A549 (cell line): ENCODE results near the gene ZHX3. TPM values are rescaled to one million over a fixed set of nuclear protein-coding genes. Genes with fewer than 3 reads are reported as not detected.

Experiments
- ATAC-seq, 2 experiments: fragments of 200-7000 bp in 1 of 2; fragments of >200 bp in 1 of 2; cut with Nextera tagmentation in 1 of 2; cut with Tn5 transposase in 1 of 2; 3 replicates each; pipeline versions ENCODE4 v1.8.0 to v1.9.1; 2018 to 2020; ENCODE audit warnings: mild to moderate bottlenecking in 1 of 2, moderate library complexity in 1 of 2
- CTCF ChIA-PET: fragments of 300-600 bp; sonication (Branson Sonifier 250); formaldehyde crosslinking; extraction: SDS; loops from one replicate; lab custom pipeline; 2021; ENCODE audit warnings: antibody characterized with exemption, inconsistent platforms; lab: Yijun Ruan, JAX
- POLR2A ChIA-PET: fragments of 350-600 bp; formaldehyde crosslinking; extraction: SDS; loops from one replicate; lab custom pipeline; 2021; ENCODE audit warnings: antibody characterized with exemption, inconsistent platforms; lab: Yijun Ruan, JAX
- DNase-seq, 2 experiments: peaks; one replicate each; pipeline versions ENCODE4 v3.0.0 to v3.0.0-alpha.2; 2011 to 2016; ENCODE audit warnings: low read depth in 1 of 2, low spot score in 1 of 2
- FAIRE-seq: peaks from 2 replicates; lab custom pipeline; 2011; peaks lifted over from hg19 to GRCh38; lab: Jason Lieb, UNC
- H3K27ac ChIP-seq, 2 experiments: fragments of >200 bp; sonication (Bioruptor Twin); formaldehyde crosslinking; 3 replicates each; pipeline ENCODE4 v1.5.1; 2016 to 2017
- H3K4me1 ChIP-seq: fragments of >200 bp; sonication (Bioruptor Twin); formaldehyde crosslinking; 3 replicates; pipeline ENCODE4 v1.6.1; 2016
- H3K4me2 ChIP-seq: fragments of >200 bp; sonication (Bioruptor Twin); formaldehyde crosslinking; 3 replicates; pipeline ENCODE4 v1.6.1; 2016
- H3K4me3 ChIP-seq: fragments of >200 bp; sonication (Bioruptor Twin); formaldehyde crosslinking; 3 replicates; pipeline ENCODE4 v1.5.1; 2016
- H3K9me3 ChIP-seq: fragments of >200 bp; sonication (Bioruptor Twin); formaldehyde crosslinking; 3 replicates; pipeline ENCODE4 v1.6.1; 2016
- ATOH8 ChIP-seq: fragments of 250-450 bp; sonication (Bioruptor Pico); IDR thresholded peaks from 2 replicates; pipeline ENCODE4 v1.5.0; 2020; ENCODE audit warnings: low read depth, mild to moderate bottlenecking, moderate library complexity
- BHLHE40 ChIP-seq: IDR thresholded peaks from 2 replicates; pipeline ENCODE4 v1.6.1; 2012; ENCODE audit warnings: low read depth, low read length, inconsistent platforms
- CTCF ChIP-seq: fragments of >200 bp; sonication (Bioruptor Twin); formaldehyde crosslinking; IDR thresholded peaks from 3 replicates; pipeline ENCODE4 v1.5.1; 2016
- EHF ChIP-seq: fragments of 250-450 bp; sonication (Bioruptor Pico); IDR thresholded peaks from 2 replicates; pipeline ENCODE4 v1.5.0; 2020; ENCODE audit warnings: mild to moderate bottlenecking
- ELK1 ChIP-seq: fragments of 150-350 bp; IDR thresholded peaks from 2 replicates; pipeline ENCODE4 v1.6.1; 2014; ENCODE audit warnings: low read depth, mild to moderate bottlenecking, low read length
- EP300 ChIP-seq, 2 experiments: fragments of >200 bp; sonication (Bioruptor Twin); formaldehyde crosslinking; IDR thresholded peaks; 2 replicates in 1 of 2; 3 replicates in 1 of 2; pipeline ENCODE4 v1.6.1; 2016 to 2017
- ESRRA ChIP-seq: fragments of 150-350 bp; IDR thresholded peaks from 2 replicates; pipeline ENCODE4 v1.6.1; 2014; ENCODE audit warnings: mild to moderate bottlenecking, low read length, borderline replicate concordance
- HOXA7 ChIP-seq: fragments of 250-450 bp; sonication (Bioruptor Pico); IDR thresholded peaks from 2 replicates; pipeline ENCODE4 v1.5.0; 2020; ENCODE audit warnings: mild to moderate bottlenecking, moderate library complexity
- HOXB13 ChIP-seq: fragments of 250-450 bp; sonication (Bioruptor Pico); IDR thresholded peaks from 2 replicates; pipeline ENCODE4 v1.5.0; 2020; ENCODE audit warnings: low read depth, mild to moderate bottlenecking, moderate library complexity
- JUN ChIP-seq, 2 experiments: fragments of >200 bp; sonication (Bioruptor Twin); formaldehyde crosslinking; IDR thresholded peaks; 2 replicates in 1 of 2; 3 replicates in 1 of 2; pipeline ENCODE4 v1.6.1; 2016 to 2017
- KDM1A ChIP-seq: fragments of 200-600 bp; sonication (generic); IDR thresholded peaks from 2 replicates; pipeline ENCODE4 v1.6.1; 2016; ENCODE audit warnings: low read depth, mild to moderate bottlenecking
- KDM5A ChIP-seq: fragments of 200-600 bp; sonication (generic); IDR thresholded peaks from 2 replicates; pipeline ENCODE4 v1.6.1; 2016; ENCODE audit warnings: antibody characterized with exemption, mild to moderate bottlenecking
- MAZ ChIP-seq: fragments of 150-350 bp; IDR thresholded peaks from 2 replicates; pipeline ENCODE4 v1.6.1; 2014; ENCODE audit warnings: antibody characterized with exemption, low read depth, low read length, borderline replicate concordance
- NFE2L2 ChIP-seq: fragments of 150-350 bp; conservative IDR thresholded peaks from 2 replicates; pipeline ENCODE4 v1.6.1; 2014; ENCODE audit warnings: low read length
- NPAS2 ChIP-seq: fragments of 250-450 bp; sonication (Bioruptor Pico); IDR thresholded peaks from 2 replicates; pipeline ENCODE4 v1.8.0; 2022; ENCODE audit warnings: mild to moderate bottlenecking, moderate library complexity, borderline replicate concordance
- PBX3 ChIP-seq: IDR thresholded peaks from 2 replicates; pipeline ENCODE4 v1.6.1; 2012
- PHF8 ChIP-seq: fragments of 200-600 bp; sonication (generic); IDR thresholded peaks from 2 replicates; pipeline ENCODE4 v1.6.1; 2016; ENCODE audit warnings: low read depth, mild to moderate bottlenecking, antibody characterized with exemption, moderate library complexity, borderline replicate concordance
- POLR2A ChIP-seq: IDR thresholded peaks from 2 replicates; pipeline ENCODE4 v1.6.1; 2012; ENCODE audit warnings: mild to moderate bottlenecking, low read length
- RAD21 ChIP-seq, 2 experiments: fragments of >200 bp in 1 of 2; sonication (Bioruptor Twin) in 1 of 2; formaldehyde crosslinking in 1 of 2; IDR thresholded peaks in 1 of 2; conservative IDR thresholded peaks in 1 of 2; 2 replicates in 1 of 2; 3 replicates in 1 of 2; pipeline ENCODE4 v1.6.1; 2012 to 2018; ENCODE audit warnings: inconsistent platforms in 1 of 2
- RARB ChIP-seq: fragments of 250-450 bp; sonication (Bioruptor Pico); IDR thresholded peaks from 2 replicates; pipeline ENCODE4 v1.8.0; 2021; ENCODE audit warnings: mild to moderate bottlenecking, moderate library complexity
- RNF2 ChIP-seq: fragments of 200-600 bp; sonication (generic); IDR thresholded peaks from 2 replicates; pipeline ENCODE4 v1.6.1; 2016; ENCODE audit warnings: low read depth, mild to moderate bottlenecking, antibody characterized with exemption, moderate library complexity, borderline replicate concordance
- SMC3 ChIP-seq: fragments of >200 bp; sonication (Bioruptor Twin); formaldehyde crosslinking; IDR thresholded peaks from 3 replicates; pipeline ENCODE4 v1.6.1; 2018; ENCODE audit warnings: inconsistent platforms
- TFCP2L1 ChIP-seq: fragments of 250-450 bp; sonication (Bioruptor Pico); IDR thresholded peaks from 2 replicates; pipeline ENCODE4 v1.5.0; 2021; ENCODE audit warnings: mild to moderate bottlenecking
- TP53 ChIP-seq: fragments of 250-450 bp; sonication (Bioruptor Pico); IDR thresholded peaks from 2 replicates; pipeline ENCODE4 v1.5.0; 2021; ENCODE audit warnings: mild to moderate bottlenecking, moderate library complexity
- ZNF302 ChIP-seq: fragments of 250-450 bp; sonication (Bioruptor Pico); IDR thresholded peaks from 2 replicates; pipeline ENCODE4 v1.9.0; 2021; ENCODE audit warnings: inconsistent platforms, mild to moderate bottlenecking, moderate library complexity
- ZSCAN20 ChIP-seq: fragments of 250-450 bp; sonication (Bioruptor Pico); IDR thresholded peaks from 2 replicates; pipeline ENCODE4 v1.8.0; 2022; ENCODE audit warnings: mild to moderate bottlenecking, moderate library complexity
- WGBS: methylation state at CpG from one replicate; pipeline ENCODE4 v1.1.6; 2017; ENCODE audit errors: missing lambda C conversion rate; 5-methylcytosine and 5-hydroxymethylcytosine counted together
- polyA plus RNA-seq, 4 experiments: library from polyadenylated mRNA; depleted of rRNA in 3 of 4; stranded (reverse); fragments of >200 nt; fragmentation: RNase III in 1 of 4; extraction: RNeasy Plus Mini Kit Qiagen cat#74134 plus additional on column Dnase treatment in 1 of 4; gene quantifications; 2 replicates in 3 of 4; 3 replicates in 1 of 4; pipeline ENCODE4 v1.2.3, GENCODE V29; 2011 to 2017

ZHX3 gene
- polyA plus RNA-seq, 2 of the 4 experiments (the other 2 are of a cell fraction), result 3.6 to 4.1 TPM

- H3K9me3 ChIP-seq, result peaks cover 20% of the 10 kb centered on the region; the same call in 2 of the 3 replicates
- ATAC-seq (no peak), DNase-seq (no peak), FAIRE-seq (no peak)
- WGBS, result 75% methylated on average over 4 of the region's 4 CpGs
- H3K27ac ChIP-seq, result no peak overlapping the region
- no peak overlapping the region for H3K4me3 ChIP-seq
- ChIA-PET POLR2A (no interaction called here), CTCF (interaction anchor here (1.6 to 2.0 kb wide), 2 partner anchors 26 to 35 kb away, joined by 5 to 12 read pairs; no protein-coding TSS in a partner anchor)
- no peaks in the 10 kb centered on the region for H3K4me1 ChIP-seq
- no peak for TF ChIP-seq TP53
- no peak for TF ChIP-seq NFE2L2
- TF ChIP-seq KDM1A, result 0 out of 2 replicates have a peak, but pooled peaks have one; percentile 16
- TF ChIP-seq BHLHE40, result no peak
- H3K4me2 ChIP-seq, result no peak overlapping the region
These were observed 119.1 kb downstream of the ZHX3 start for GRCh38 chr20:41198443-41198842.

- 86% methylated on average over 1 of the region's 1 CpG for WGBS
- no peak overlapping the region for H3K27ac ChIP-seq
- DNase-seq (no peak), FAIRE-seq (no peak), ATAC-seq (no peak)
- POLR2A ChIA-PET, result no interaction called here
- no peak overlapping the region for H3K4me3 ChIP-seq
- H3K4me1 ChIP-seq, result no peaks in the 10 kb centered on the region
- peaks cover 20% of the 10 kb centered on the region; the same call in 2 of the 3 replicates for H3K9me3 ChIP-seq
- CTCF ChIA-PET, result interaction anchor here (1.1 to 1.3 kb wide), 2 partner anchors 24 to 143 kb away, joined by 3 to 5 read pairs; partner anchors contain the start of gene LPIN3
- no peak overlapping the region for H3K4me2 ChIP-seq
- TF ChIP-seq KDM5A (no peak), POLR2A (no peak), EHF (CRISPR knock-in tag) (no peak), ATOH8 (CRISPR knock-in tag) (no peak), TFCP2L1 (CRISPR knock-in tag) (no peak), RAD21 (conservative IDR thresholded peaks at IDR 0.05 in 1 of 2, IDR thresholded peaks at IDR 0.05 in 1 of 2) (no peak), BHLHE40 (no peak), ESRRA (no peak), PBX3 (no peak), EP300 (IDR thresholded peaks at IDR 0.05) (no peak), CTCF (no peak), HOXB13 (CRISPR knock-in tag) (no peak), SMC3 (no peak), ZNF302 (CRISPR knock-in tag) (no peak), NPAS2 (no peak), NFE2L2 (no peak), RNF2 (no peak), RARB (CRISPR knock-in tag) (no peak)
These were observed 120.8 kb downstream of the ZHX3 start for GRCh38 chr20:41196653-41197225.

GRCh38 chr20:41192575-41192974 lies 125.0 kb downstream of the ZHX3 start:
- H3K9me3 ChIP-seq, result peaks cover 9% of the 10 kb centered on the region; the same call in 2 of the 3 replicates
- H3K4me2 ChIP-seq, result no peak overlapping the region
- H3K4me3 ChIP-seq, result no peak overlapping the region
- CTCF ChIA-PET, result interaction anchor here (0.7 kb wide), 1 partner anchor 51 kb away, joined by 3 read pairs; no protein-coding TSS in a partner anchor
- TF ChIP-seq EP300 (IDR thresholded peaks at IDR 0.05), result no peak
- TF ChIP-seq MAZ, result no peak
- no peak for TF ChIP-seq HOXB13 (CRISPR knock-in tag)
- no peak for TF ChIP-seq KDM5A
- no peak for TF ChIP-seq HOXA7 (CRISPR knock-in tag)
- no peak for TF ChIP-seq ZSCAN20 (CRISPR knock-in tag)
- no peak for TF ChIP-seq JUN (IDR thresholded peaks at IDR 0.05)
- TF ChIP-seq EHF (CRISPR knock-in tag), result no peak
- no peak for TF ChIP-seq PHF8
- no peak for TF ChIP-seq RARB (CRISPR knock-in tag)
- TF ChIP-seq ESRRA, result no peak
- no peak for TF ChIP-seq ELK1
- no peak for TF ChIP-seq BHLHE40
- TF ChIP-seq ZNF302 (CRISPR knock-in tag), result no peak
- no peak for TF ChIP-seq KDM1A
- POLR2A ChIA-PET, result no interaction called here
- no peaks in the 10 kb centered on the region for H3K4me1 ChIP-seq
- WGBS, result 26% methylated on average over 3 of the region's 3 CpGs
- ATAC-seq (no peak), FAIRE-seq (no peak), DNase-seq (no peak)
- H3K27ac ChIP-seq, result no peak overlapping the region
